PC-3 (cell line): Measurements from ENCODE around the gene ZCCHC14. TPM values are rescaled to one million over a fixed set of nuclear protein-coding genes. Genes with fewer than 3 reads are reported as not detected.
A peak's percentile ranks its signal among the peaks of the same experiment; 100 is the strongest.

ENCODE experiments used
- ATAC-seq: fragments of 200-7000 bp; cut with Tn5 transposase; 2 replicates; pipeline ENCODE4 v1.9.1; 2020; ENCODE audit warnings: mild to moderate bottlenecking, moderate library complexity
- BruUV-seq: library from RNA; stranded (reverse); fragments of 400-500 nt; replicated peaks from 2 replicates; lab custom pipeline; 2021; lab: Mats Ljungman, UMichigan
- CTCF ChIA-PET: fragments of 300-600 bp; sonication (Branson Sonifier 250); formaldehyde crosslinking; loops from one replicate; lab custom pipeline; 2022; ENCODE audit warnings: antibody characterized with exemption; lab: Charles Lee
- POLR2A ChIA-PET: fragments of 300-600 bp; sonication (Branson Sonifier 250); formaldehyde crosslinking; loops from one replicate; lab custom pipeline; 2022; ENCODE audit warnings: antibody characterized with exemption; ENCODE audit not compliant: unreplicated experiment; lab: Charles Lee
- DNase-seq: peaks from one replicate; pipeline ENCODE4 v3.0.0-alpha.2; 2015
- H2AFZ ChIP-seq: fragments of 300-600 bp; sonication (generic); 2 replicates; pipeline ENCODE4 v1.6.0; 2016; ENCODE audit warnings: antibody characterized with exemption, low read length
- H3F3A ChIP-seq: fragments of 300-600 bp; sonication (generic); one replicate; pipeline ENCODE4 v1.6.0; 2017; ENCODE audit warnings: antibody characterized with exemption, low read length, control low read depth, mild to moderate bottlenecking; ENCODE audit not compliant: unreplicated experiment
- H3K27ac ChIP-seq: fragments of 300-600 bp; sonication (generic); 2 replicates; pipeline ENCODE4 v1.5.1; 2016; ENCODE audit warnings: mild to moderate bottlenecking, low read length
- H3K27me3 ChIP-seq: fragments of 300-600 bp; sonication (generic); 2 replicates; pipeline ENCODE4 v1.6.1; 2016; ENCODE audit warnings: low read length, mixed read lengths
- H3K36me3 ChIP-seq: fragments of 300-600 bp; sonication (generic); 2 replicates; pipeline ENCODE4 v1.6.1; 2016; ENCODE audit warnings: low read depth, mixed run types, low read length, mixed read lengths
- H3K4me1 ChIP-seq: fragments of 300-600 bp; sonication (generic); 2 replicates; pipeline ENCODE4 v1.5.1; 2016; ENCODE audit warnings: low read length; ENCODE audit not compliant: insufficient read depth
- H3K4me2 ChIP-seq: fragments of 300-600 bp; sonication (generic); 2 replicates; pipeline ENCODE4 v1.6.0; 2016; ENCODE audit warnings: low read length
- H3K4me3 ChIP-seq: fragments of 300-600 bp; sonication (generic); 2 replicates; pipeline ENCODE4 v1.5.1; 2016; ENCODE audit warnings: mild to moderate bottlenecking, low read length, mixed read lengths
- H3K79me2 ChIP-seq: fragments of 300-600 bp; sonication (generic); 2 replicates; pipeline ENCODE4 v1.6.1; 2017; ENCODE audit warnings: low read length, mixed read lengths
- H3K9ac ChIP-seq: fragments of 300-600 bp; sonication (generic); 2 replicates; pipeline ENCODE4 v1.6.0; 2016; ENCODE audit warnings: mild to moderate bottlenecking, low read length
- H3K9me2 ChIP-seq: fragments of 300-600 bp; sonication (generic); replicated peaks from 2 replicates; pipeline ENCODE4 v1.6.1; 2016; ENCODE audit warnings: mixed run types, low read length, mixed read lengths
- H3K9me3 ChIP-seq: fragments of 300-600 bp; sonication (generic); 2 replicates; pipeline ENCODE4 v1.6.1; 2016; ENCODE audit warnings: low read length, mixed read lengths
- H4K20me1 ChIP-seq: fragments of 300-600 bp; sonication (generic); 2 replicates; pipeline ENCODE4 v1.6.1; 2016; ENCODE audit warnings: low read length, mixed read lengths
- EZH2 ChIP-seq: fragments of 300-600 bp; sonication (generic); IDR thresholded peaks from one replicate; pipeline ENCODE4 v1.6.1; 2017; ENCODE audit warnings: antibody characterized with exemption, mild to moderate bottlenecking, low read length; ENCODE audit not compliant: unreplicated experiment
- EZH2phosphoT487 ChIP-seq: fragments of 300-600 bp; sonication (generic); IDR thresholded peaks from 2 replicates; pipeline ENCODE4 v1.6.1; 2018; ENCODE audit warnings: mild to moderate bottlenecking, antibody characterized with exemption, low read length, borderline replicate concordance
- intact Hi-C: fragments of 100-400 bp; cut with micrococcal nuclease; formaldehyde crosslinking; loops from 2 replicates; pipeline ENCODE4 v1.9.0; 2023
- total RNA-seq: library from RNA; depleted of rRNA; stranded (reverse); fragments of >200 nt; gene quantifications from 2 replicates; pipeline ENCODE4 v1.2.3, GENCODE V29; 2014
- TF ChIP-seq, protein P1 (sequence below): fragments of 300-600 bp; sonication (generic); conservative IDR thresholded peaks from 2 replicates; pipeline ENCODE4 v1.5.1; 2017; ENCODE audit warnings: antibody characterized with exemption, low read depth, mild to moderate bottlenecking, low read length

Gene ZCCHC14
- total RNA-seq, 1 experiment from 2014 or later: 5.3 TPM

DNA sequence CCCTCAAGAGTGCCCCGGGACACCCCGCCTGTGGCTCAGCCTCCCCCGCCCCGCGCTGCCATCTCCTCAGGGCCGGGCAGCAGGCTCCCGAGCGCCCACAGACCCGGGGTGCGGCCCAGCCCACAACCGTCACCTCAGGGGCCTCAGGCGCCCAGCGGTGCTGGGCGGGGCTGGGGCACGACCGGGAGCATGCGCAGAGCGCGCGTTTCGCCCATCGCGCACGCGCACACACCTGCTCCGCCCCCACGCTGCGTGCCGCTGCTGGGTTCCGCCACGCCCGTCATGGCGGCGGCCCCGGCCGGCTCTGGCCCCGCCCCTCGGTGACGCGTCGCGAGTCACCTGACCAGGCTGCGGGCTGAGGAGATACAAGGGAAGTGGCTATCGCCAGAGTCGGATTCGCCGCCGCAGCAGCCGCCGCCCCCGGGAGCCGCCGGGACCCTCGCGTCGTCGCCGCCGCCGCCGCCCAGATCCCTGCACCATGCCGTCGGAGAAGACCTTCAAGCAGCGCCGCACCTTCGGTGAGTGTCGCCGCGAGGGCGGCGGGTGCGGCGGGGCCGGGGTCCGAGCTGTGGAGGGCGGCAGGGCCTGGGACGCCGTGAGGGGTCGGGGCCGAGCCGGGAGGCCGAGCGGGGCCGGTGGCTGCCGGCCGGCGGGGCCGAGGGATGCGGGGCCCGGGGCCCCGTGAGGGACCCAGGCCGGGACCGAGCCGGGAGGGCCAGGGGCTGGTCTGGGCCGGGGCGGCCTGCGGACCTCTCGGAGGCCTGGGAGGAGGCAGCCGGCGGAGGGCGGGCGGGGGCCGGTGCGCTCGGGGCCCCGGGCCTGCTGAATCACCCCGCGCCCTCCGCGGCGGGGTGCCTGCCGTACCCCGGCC lies 100.6 kb downstream of the ZCCHC14 start, which contains the start of gene MAP1LC3B:
Gene MAP1LC3B, plus strand, starts transcription at position 387 of the 871 bp plus-strand sequence. Its CDS starts 92 bp downstream, at position 479.
- peaks cover 43% of the 10 kb centered on the region for H3K79me2 ChIP-seq
- H3K4me3 ChIP-seq: peak within 1 kb of the TSS; percentile 96
- peaks cover 18% of the 10 kb centered on the region; the same call in 1 of the 2 replicates for H4K20me1 ChIP-seq
- ChIA-PET POLR2A (no interaction called here), CTCF (no interaction called here)
- H3K9ac ChIP-seq: peak within 1 kb of the TSS; percentile 78
- H3K9me2 ChIP-seq: no peaks in the 10 kb centered on the region
- no peaks in the 10 kb centered on the region for H3K36me3 ChIP-seq
- H2AFZ ChIP-seq: peak within 1 kb of the TSS; percentile 65
- DNase-seq (peak; percentile 94), ATAC-seq (peak; percentile 61)
- no peaks in the 10 kb centered on the region for H3F3A ChIP-seq
- no TSS peak for BruUV-seq
- intact Hi-C loops: loop anchor here (5.0 kb wide), 1 partner anchor 75 kb away; the partner anchor contains the start of gene C16orf95
- H3K27ac ChIP-seq: peak within 1 kb of the TSS; percentile 59
- no peaks in the 10 kb centered on the region for H3K27me3 ChIP-seq
- TF ChIP-seq EZH2phosphoT487 (no peak), EZH2 (no peak)
- TF ChIP-seq, protein P1, sequence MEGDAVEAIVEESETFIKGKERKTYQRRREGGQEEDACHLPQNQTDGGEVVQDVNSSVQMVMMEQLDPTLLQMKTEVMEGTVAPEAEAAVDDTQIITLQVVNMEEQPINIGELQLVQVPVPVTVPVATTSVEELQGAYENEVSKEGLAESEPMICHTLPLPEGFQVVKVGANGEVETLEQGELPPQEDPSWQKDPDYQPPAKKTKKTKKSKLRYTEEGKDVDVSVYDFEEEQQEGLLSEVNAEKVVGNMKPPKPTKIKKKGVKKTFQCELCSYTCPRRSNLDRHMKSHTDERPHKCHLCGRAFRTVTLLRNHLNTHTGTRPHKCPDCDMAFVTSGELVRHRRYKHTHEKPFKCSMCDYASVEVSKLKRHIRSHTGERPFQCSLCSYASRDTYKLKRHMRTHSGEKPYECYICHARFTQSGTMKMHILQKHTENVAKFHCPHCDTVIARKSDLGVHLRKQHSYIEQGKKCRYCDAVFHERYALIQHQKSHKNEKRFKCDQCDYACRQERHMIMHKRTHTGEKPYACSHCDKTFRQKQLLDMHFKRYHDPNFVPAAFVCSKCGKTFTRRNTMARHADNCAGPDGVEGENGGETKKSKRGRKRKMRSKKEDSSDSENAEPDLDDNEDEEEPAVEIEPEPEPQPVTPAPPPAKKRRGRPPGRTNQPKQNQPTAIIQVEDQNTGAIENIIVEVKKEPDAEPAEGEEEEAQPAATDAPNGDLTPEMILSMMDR: no peak
- H3K9me3 ChIP-seq: no peaks in the 10 kb centered on the region
- peaks cover 29% of the 10 kb centered on the region for H3K4me1 ChIP-seq
- H3K4me2 ChIP-seq: peak within 1 kb of the TSS; percentile 96

- Histone ChIP-seq H4K20me1 (peaks cover 18% of the 10 kb centered on the region; the same call in 1 of the 2 replicates), H3K9me3 (no peaks in the 10 kb centered on the region), H3K4me3 (peak overlapping the region; percentile 96), H2AFZ (peak overlapping the region; percentile 65), H3K4me2 (peak overlapping the region; percentile 90), H3K79me2 (peaks cover 36% of the 10 kb centered on the region), H3K27ac (peak overlapping the region; percentile 59), H3K9me2 (no peaks in the 10 kb centered on the region), H3K4me1 (peaks cover 29% of the 10 kb centered on the region), H3F3A (no peaks in the 10 kb centered on the region), H3K9ac (peak overlapping the region; percentile 78), H3K36me3 (no peaks in the 10 kb centered on the region), H3K27me3 (no peaks in the 10 kb centered on the region)
- ChIA-PET CTCF (no interaction called here), POLR2A (no interaction called here)
- intact Hi-C loops: loop anchor here (5.0 kb wide), 1 partner anchor 74 kb away; the partner anchor contains the start of gene C16orf95
- ATAC-seq (no peak; the same call in 1 of the 2 replicates), DNase-seq (no peak)
- BruUV-seq: TSS peak; percentile 61
- TF ChIP-seq EZH2phosphoT487: no peak
- no peak for TF ChIP-seq EZH2
- TF ChIP-seq, protein P1: no peak
These were observed 101.4 kb downstream of the ZCCHC14 start for GRCh38 chr16:87391324-87391949.
